HG02759 (cell line): ENCODE data around the gene FAM241A.
A peak's percentile ranks its signal among the peaks of the same experiment; 100 is the strongest.
"Not testable (repeated sequence)": the region's sequence is repeated elsewhere in the genome, so short reads cannot be mapped to it uniquely, and the experiment has no call there.

Experiments
- ATAC-seq: cut with Tn5 transposase; IDR thresholded peaks from one replicate; pipeline ENCODE4 v1.9.1; 2021; ENCODE audit warnings: mild to moderate bottlenecking, moderate library complexity; ENCODE audit not compliant: unreplicated experiment

FAM241A gene

DNA sequence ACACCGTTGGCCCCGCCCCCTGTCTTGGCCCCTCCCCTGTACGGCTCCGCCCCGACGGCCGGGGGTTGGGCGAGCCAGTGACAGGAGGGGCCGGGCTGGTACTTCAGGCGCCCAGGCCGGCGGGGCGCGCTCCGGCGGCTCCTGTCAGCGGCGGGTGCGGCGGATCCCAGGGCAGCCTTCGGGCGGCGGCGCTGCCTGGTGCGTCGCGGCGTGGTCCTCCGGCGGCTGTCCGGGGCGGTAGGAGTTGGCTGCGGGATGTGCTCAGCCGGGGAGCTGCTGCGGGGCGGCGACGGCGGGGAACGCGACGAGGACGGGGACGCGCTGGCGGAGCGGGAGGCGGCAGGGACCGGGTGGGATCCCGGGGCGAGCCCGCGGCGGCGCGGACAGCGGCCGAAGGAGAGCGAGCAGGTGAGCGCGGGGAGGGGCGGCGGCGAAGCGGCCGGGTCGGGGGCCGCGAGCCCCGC, at the start of gene FAM241A:
FAM241A (plus strand) TSS at position 129 of the 464 bp plus-strand sequence; CDS start at position 256, 127 bp downstream.
- peak; percentile 94 for ATAC-seq

GRCh38 chr4:112098841-112099530, 46.3 kb upstream of the FAM241A start:
- ATAC-seq = no peak

- ATAC-seq = peak; percentile 83
Measured at GRCh38 chr4:112099701-112100297, 45.5 kb upstream of the FAM241A start.

DNA sequence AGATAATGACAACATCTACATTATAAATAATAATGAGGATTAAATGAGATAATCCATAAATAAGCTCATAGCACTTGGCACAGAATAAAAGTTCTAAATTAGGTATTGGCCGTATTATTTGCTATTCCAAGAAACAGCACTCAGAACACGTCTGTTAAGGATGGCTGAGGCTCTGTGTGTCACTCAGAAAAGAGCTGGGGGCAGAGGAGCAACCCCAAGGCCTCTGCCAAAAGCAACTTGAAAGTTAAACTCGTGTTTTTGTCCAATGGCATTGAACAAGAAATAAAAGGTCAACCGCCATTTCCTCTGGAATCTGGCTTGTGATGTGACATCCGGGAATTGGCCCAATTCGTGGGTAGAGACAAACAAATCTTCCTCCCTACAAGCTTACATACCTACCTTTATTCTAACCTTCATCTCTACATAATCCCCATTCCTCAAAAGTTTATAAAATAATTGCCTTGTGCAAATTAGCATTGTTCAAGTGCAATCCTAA, 42.3 kb upstream of the FAM241A start:
- no peak for ATAC-seq

DNA sequence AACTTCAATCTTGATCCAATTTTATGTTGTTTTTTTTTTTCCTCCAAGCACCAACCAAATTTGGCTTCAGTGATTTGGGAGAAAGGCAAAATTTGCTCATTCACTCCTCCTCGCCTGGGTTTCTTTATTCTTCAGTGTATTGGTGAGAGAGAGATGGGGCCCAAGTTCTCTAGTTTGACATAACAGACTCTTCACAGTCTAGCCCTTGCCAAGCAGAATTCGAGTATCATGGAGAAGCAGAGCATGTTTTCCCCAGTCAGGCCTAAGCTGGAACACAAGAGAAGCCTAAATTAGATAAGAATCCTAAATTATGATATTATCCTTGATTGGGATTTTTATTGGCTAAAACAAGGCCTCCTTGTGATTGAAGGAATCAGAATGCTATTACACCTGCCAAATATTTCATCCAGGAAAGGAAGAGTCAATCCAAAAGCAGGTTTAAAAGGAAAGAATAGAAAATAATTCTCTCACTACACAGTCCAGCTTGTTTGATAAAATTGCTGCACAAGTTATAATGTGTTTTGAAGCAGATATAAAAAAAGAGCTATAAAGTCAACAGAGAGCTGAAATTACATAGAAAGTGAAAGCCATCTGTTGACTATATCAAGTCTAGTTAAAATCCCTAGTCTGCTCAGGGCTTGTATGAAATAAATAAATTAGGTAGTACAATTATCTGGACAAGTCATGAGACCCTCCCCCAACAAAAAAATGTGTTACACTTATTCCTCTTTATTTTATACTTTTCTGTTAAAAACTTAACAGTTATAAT, 39.9 kb upstream of the FAM241A start:
- ATAC-seq = no peak

DNA sequence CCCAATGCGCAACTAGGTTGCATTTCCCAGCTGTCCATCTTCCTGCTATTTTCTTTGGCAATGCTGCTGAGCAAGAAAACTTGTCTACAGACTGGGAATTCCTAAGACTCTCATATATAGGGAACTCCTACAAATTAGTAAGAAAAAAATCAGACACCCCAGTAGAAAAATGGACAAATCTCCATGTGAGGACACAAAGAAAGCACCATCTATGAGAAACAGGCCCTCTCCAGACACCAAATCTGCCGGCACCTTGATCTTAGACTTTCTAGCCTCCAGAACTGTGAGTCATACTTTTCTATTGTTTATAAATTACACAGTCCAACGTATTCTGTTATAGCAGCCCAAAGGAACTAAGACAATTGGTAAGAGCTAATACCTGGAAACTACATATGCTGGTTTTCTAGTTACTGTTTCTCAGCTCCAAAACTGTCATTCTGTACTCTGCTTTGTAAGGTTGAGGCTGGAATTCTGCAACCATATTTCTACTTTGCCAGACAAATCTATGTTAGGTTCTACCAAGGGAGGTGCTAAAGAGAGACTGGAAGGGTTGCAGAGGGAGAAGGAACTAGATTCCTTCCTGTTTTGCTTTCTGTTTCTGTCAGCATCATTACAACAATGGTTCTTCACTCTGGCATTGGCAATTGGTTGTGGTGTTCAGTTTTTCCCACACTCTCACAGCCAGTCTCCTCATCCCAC, 35.7 kb upstream of the FAM241A start:
- ATAC-seq = peak; percentile 76

GRCh38 chr4:112110059-112110425, 35.2 kb upstream of the FAM241A start:
- no peak for ATAC-seq

GRCh38 chr4:112111306-112111705, 33.9 kb upstream of the FAM241A start:
- no peak for ATAC-seq

DNA sequence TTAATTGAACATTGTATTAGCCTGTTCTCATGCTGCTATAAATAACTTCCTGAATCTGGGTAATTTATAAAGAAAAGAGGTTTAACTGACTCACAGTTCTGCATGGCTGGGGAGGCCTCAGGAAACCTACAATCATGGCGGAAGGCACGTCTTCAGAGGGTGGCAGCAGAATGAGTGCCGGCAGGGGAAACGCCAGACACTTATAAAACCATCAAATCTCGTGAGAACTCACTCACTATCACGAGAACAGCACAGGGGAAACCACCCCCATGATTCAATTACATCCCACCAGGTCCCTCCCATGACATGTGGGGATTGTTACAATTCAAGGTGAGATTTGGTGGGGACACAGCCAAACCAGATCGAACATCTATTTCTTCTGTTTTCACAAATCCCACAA, 33.2 kb upstream of the FAM241A start:
- not testable (repeated sequence) for ATAC-seq

DNA sequence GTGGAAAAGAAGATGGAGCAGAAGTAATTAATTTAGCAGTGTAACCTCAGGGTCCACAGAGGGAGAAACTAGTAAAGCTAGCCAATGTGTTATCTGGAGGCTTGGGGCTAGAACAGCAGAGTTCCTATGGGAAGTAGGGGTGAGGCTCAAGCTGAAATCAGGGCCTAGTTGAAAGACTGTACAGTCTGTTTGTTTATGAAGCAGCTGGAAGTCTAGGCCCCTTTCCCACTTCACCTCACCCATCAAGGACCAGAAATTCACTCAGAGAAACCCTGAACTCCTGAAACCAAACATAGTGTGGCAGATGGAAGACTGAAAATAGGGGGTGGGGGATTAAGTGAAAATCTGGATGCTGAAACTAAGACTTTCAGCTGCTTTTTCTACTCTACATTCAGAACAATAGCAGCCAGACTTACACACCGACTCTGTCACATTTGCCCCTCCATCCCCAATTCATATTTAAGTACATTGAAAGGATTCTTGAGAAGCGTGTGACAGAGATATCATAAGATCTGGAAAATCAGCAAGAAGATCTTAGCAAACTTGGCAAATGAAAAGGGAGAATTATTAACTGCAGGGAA, 32.6 kb upstream of the FAM241A start:
- ATAC-seq = no peak

GRCh38 chr4:112113864-112114263, 31.4 kb upstream of the FAM241A start:
- ATAC-seq = no peak

DNA sequence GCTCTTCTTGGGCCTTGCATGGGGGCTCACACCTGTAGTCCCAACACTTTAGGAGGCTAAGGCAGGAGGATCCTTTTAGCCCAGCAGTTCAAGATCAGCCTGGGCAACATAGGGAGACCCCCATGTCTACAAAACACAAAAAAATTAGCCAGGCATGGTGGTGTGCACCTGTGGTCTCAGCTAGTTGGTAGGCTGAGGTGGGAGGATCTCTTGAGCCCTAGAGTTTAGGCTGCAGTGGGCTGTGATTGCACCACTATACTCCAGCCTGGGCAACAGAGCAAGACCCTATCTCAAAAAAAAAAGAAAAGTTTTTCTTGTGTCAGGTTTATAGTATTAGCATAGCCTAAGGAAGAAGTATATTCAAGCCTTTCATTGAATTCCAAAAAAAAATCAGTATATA, 30.8 kb upstream of the FAM241A start:
- ATAC-seq = no peak

DNA sequence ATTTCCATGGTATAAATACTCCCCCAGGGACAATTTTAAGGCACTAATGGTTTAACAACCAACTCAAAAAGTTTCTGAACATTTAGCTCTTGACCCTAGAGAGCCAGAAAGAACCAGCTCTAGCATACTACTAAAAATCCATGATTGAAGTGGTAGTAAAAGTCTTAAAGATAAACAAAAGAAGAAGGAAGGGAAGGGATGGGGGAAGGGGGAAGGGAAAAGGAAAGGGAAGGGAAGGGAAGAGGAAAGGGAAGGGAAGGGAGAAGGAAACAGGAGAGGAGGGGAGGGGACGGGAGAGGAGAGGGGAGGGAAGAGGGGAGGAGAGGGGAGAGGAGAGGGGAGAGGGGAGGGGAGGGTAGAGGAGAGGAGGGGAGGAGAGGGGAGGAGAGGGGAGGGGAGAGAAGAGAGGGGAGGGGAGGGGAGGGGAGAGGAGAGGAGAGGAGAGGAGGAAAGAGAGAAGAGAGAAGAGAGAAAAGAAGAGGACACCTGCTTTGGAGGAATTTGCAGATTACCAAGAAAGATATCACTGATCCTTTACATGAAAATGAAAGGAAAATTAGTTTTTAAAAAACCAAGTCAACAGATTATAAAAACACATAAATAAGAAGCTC, 26.4 kb upstream of the FAM241A start:
- ATAC-seq = no peak

DNA sequence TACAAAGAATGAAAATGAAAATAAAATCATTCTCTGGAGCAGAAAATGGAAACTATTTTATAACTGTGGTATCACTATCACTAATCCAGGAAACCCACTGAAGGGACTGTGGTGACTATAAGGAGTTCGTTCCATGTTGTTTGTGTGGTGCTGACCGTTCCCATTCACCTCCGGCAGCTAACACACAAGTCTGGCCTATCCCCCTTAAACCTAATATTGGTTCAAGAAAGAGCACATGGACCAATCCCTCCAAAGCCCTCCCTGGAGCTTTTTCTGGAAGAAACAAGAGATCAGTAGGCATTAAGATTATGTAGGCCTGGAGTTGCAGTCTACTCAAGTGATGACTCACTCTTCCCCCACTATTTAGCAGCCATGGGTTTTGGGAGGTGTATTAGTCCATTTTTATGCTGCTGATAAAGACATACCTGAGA, 25.9 kb upstream of the FAM241A start:
- ATAC-seq = peak; percentile 86

DNA sequence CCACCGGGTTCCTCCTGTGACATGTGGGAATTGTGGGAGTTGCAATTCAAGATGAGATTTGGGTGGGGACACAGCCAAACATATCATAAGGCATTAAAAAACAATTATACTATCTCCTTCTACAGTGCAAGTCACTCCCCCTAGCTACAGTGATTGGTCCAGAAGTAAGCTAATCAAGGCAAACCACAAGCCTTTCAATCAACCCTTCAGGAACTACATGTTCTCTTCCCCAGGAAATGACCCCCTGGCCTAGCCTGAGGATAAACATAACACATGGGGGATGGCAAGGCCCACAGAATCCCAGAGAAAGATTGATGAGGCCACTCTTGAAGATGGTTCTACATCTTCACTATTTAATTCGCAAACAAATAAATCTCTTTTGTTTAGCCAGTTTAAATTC, 25.2 kb upstream of the FAM241A start:
- ATAC-seq = no peak

- ATAC-seq = no peak
Measured at GRCh38 chr4:112125416-112125815, 19.8 kb upstream of the FAM241A start.

DNA sequence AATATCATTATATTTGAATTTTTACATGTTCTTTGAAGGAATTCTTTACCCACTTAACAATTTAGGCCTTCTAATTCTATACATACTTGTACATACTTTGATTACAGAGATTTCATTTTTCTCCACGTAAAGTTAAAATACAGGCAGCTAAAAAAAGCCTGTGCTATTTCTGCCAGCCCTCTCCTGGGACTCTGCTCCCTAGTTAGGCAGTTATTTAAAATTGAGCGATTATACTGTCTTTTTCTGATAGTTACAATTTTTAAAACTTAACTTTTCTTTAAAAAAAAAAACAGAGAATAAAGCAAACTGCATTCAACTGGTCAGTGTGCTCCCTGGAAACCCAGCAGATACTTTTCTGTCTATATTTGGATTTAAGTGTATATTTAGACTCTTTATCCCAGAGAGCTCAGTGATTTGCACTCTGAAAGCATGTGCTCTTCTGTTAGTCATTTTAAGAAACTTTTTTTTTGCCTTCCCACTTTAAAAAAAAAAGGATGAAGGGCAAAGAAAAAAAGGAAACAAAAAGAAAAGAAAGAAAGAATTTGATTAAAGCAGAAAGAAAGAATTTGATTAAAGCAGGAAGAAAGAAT, 18.1 kb upstream of the FAM241A start:
- ATAC-seq = peak; percentile 18

DNA sequence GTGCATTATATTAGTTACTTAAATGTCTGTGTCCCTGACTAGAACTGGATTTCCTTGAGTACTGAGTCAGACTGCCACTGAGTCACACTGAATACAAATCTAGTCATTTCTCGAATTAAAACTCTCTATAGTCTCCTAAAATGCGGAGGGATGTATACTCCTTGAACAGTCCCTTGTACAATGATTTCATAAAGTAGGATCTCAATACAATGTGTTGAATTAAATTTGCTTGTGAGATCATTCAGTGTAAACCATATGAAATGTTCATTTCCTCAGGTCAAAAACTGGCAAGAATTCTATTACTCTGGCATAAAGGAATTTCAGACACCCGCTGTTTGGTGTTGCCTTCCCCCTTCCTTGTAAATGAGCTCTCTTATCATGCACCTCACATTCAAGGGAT, 17.5 kb upstream of the FAM241A start:
- ATAC-seq = peak; percentile 48

DNA sequence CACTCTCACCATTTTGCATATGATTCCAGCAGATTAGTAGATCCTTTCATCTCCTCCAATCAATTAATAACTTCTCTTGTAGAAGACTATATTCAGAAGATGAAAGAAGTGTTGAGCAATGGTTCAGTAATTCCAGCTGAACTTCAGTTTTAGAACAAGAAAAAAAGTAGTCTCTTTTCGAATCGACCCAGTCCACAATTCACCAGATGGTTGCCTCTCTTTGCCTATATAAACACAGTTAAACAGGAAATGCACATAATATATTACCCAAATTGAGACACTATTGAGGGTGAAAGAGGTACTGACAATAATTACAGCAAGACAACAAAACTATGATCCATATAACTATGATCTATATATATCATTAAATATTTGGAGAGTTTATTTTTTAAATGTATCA, 16.8 kb upstream of the FAM241A start:
- peak; percentile 55 for ATAC-seq

DNA sequence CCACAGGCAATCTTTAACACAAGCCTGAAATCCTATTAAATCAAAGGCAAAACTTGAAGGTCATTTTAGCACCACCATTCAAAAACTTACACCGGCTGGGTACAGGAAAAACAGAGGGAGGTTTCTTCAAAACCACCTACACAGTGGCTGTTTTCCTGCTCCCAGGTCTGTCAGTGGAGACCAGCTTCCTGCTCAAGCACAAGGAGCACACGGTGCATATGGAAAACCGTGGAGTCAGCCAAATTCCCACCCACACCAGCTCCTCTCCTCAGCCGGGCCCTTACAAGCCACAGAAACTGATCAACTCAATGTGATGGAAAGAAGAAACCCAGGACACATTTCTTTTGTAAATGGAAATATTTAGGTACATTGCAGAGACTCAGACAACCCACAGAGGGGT, 14.3 kb upstream of the FAM241A start:
- no peak for ATAC-seq
